Stimulated activated CD8-positive, alpha-beta memory T cell treated with anti-CD3 and anti-CD28 coated beads, Interleukin-2, amount 100 ng/mL, for 48 hours (primary cell): ENCODE measurements around the gene SSPN.

ENCODE experiments used
- DNase-seq, 2 donors: peaks; one replicate each; pipeline ENCODE4 v3.0.0-alpha.2; 2020; ENCODE audit warnings: low read depth in 2 of 2

SSPN gene

DNA sequence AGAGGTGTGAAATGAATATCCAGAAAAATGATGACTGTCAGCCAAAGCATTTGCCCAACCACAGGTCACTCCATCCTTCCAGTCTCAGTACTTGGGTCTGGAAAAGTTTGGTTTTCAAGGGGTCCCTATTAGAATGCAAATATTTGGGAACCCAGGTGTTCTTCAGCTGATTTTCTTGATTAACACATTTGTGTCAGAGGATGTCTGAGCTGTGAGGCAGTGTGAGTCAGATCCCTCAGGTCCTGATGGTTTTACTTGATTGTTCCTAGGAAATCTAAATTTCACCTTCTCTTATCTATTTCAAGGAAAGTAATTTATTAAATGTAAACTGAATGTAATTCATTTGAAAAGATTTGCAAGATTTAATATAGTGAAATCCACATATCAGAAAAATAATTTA lies 71.5 kb downstream of the SSPN start:
- no peak for DNase-seq

DNA sequence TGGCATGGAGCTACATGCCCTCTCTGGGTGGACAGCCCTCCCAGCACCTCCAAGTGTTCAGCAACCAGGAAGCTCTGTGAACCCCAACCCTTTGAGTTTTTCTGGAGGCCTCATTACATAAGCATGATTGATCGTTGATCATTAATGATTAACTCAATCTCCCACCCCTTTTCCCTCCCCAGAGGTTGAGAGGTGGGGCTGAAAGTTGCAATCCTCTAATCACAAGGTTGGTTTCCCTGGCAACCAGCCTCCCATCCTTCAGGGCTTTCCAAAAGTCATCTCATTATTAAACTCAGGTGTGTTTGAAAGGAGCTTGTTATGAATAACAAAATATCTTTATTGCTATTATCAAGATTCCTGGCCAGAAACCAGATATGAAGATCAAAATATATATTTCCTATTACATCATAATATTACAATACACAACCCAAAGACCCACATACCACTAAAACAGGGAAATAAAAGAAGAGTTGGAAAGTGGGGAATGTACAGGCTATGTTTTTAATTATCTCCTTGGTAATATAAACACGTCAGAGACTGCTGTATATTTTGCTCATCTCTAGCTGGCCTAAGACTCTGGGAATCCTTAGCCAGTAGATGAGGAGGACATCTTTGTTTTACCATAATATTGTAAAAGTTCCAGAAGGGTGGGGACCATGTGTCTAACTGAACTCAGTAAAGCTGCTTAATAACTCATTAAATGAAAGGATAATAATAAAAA lies 73.6 kb downstream of the SSPN start:
- DNase-seq: no peak

DNA sequence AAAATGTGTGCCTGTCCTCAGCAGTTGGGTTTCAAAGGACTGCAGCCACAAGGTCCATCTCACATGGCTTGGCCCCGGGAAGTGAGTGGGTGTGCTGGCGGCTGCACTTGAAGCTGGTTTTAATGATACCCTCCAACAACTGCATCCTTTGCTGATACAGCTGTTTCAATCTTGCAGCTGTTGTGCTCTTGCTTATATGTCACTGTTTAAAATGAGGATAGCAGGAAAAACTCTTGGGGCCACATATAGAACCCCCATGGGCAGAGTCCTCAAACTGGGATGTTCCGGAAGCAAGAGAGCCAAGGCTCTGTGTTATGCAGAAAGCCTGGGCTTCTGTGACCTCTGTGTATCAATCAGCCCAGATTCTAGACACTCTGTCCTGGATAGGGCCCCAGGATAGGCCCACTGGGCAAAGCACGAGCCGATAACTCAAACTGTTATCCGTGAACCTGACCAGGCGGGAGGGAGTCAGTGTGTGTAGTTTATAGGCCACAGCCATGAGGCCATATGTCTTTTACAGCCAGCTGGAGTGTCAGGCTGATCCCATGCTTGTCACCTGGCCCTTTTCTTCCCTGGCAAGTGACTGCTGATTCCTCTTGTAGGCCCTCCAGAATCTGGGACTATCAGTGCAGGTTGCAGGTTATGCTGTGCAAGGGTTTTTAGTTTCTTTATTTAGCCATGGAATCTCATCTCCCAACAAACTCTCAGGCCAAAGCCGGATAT lies 74.3 kb downstream of the SSPN start:
- DNase-seq: no peak

DNA sequence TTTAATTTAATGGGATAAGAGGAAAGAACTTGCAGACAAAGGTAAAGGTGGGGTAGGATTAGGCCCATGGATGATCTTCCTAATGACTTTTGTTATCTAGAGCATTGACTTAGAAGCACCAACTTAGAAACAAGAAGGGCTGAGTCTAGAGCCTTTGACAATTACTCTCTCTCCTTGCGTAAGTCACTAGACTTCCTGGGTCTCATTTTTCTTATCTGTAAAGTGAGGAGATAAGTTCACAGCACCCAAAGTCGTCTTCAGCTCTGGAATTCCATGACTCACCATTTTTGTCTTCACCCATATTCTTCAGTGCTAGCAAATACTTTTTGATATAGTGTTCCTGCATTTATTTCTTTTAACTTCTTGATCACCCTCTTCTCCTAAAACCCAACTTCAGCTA lies 75.7 kb downstream of the SSPN start:
- no peak for DNase-seq

DNA sequence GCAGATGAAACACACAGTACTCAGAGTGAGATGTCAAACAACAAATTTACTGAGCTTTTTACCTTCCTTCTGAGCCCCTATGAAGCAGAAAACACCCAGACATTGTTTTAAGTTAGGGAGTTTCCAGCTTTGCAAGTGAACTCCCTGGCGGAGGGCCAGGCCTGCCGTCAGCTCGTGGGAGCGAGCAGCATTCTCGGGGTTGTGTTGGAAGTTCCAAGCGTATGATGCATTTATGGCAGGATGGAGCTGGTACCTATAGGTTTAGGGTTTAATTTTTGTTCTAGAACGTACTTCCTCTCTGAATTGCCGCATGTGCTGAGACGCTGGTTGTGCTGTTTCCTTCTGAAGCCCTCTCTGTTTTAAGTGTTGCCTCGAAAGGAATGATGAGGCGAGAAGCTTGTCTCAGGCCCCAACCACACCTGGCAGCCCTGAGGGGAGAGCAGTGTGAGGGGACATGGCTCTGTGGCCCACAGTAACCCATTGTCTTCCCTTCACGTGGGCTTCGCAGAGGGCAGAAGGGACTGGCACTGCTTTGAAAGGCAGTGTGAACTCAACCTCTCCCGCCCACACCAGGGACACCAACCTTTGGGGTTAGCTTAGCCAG lies 76.6 kb downstream of the SSPN start:
- DNase-seq: no peak

DNA sequence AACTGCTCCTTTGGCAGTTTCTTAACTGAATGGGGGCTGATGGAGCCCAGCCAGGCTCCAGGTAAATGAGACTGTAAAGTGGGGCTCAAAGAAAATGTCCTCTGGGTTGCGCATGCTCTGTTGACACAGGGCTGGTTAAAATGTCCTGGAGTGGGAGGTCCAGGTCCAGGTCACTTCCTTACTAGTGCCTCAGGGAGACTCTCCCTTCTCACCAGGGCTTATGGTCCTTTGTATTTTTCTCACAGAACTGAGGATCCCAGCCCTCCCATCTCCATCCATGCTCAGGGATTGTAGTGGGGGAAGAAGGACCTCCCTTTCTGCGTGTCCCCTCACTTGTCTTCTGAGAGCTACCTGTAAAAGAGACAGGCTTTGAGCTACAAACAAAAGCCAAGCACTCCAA lies 77.5 kb downstream of the SSPN start:
- DNase-seq: no peak

DNA sequence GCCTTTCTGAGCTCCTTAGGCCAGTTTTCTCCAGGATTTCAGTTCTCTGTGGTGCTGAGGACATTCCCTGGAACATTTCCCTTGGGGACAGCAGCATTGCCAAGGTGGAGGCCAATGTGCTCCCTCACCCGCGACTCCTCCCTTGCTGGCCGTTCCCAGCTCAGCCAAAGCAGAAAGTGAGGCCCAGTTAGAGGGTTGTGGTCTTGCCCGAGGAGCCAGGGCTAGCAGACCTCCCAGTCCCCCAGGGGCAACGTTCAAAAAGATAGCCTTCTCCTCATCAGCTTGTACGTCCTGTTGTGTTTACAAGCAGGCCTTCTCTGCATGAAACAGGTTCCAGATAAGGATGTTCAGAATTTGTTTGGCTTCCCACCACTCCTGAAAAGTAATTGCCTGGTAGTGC lies 78.4 kb downstream of the SSPN start:
- DNase-seq: no peak

DNA sequence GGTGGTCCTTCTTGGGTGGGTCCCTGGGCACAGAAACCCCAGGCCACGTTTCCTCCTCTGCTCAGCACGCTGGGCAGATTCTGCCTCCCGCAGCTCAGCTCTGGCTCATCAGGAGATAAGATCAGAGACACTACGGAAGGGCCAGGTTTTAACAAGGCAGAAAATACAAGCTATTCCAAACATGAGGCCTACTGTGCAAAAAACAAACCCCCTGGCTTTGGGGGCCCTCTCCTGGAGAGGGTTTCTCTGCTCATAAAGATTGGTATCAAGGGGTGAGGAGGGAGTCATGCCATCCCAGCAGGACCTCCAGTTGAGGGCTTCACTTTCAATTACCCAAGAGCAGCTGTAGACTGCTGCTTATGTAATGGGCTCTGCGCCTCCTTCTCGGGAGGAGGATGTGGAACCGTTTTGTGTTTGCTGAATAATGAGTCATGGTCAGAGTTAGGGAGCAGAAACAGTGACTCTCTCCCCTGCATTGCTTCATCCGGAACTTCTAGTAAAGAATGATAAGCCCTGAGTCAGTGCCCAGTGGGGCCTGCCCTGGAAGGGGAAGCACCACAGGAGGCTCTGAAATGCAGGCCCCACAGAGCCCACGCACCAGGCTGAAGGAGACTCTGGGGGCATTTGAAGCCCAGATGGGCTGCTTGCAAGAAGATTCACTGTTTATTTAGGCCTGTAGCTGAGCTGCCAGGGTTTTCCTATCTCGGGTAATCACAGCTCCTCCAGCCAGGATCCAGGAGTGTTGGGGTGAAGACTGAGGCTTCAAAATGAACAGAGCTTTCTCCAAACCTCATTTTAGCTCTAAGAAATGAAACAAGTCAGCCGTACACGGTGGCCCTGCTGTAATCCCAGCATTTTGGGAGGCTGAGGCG lies 79.3 kb downstream of the SSPN start:
- peak; percentile 27 to 38 for DNase-seq

DNA sequence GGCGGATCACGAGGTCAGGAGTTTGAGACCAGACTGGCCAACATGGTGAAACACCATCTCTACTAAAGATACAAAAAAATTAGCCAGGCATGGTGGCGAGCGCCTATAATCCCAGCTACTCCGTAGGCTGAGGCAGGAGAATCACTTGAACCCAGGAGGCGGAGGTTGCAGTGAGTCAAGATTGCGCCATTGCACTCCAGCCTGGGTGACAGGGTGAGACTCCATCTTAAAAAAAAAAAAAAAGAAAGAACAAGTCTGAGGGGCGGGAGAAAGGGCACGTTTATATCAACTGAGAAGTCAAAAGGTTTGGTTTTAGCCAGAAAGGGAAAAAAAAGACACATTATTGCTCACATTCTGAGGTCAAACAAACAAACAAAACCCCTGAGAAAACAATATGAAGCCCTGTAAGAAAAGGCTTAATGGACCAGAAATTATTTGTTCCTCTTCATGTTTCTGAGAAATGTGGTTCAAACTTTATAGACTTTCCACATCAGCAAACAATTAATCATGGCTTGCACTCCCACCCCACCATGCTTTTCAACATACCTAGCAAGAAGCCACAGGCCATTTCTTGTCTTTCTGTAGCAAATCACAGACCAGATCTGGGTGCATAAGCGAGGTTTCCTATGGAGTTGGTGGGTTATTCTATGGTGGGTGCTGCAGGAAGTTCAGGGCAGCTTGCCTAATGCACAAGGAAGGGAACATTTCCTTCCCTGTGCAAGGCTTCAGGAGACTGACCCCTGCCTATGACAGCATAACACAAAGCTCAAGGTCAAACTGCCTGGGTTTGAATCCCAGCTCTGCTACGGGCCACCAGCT lies 80.1 kb downstream of the SSPN start:
- DNase-seq: no peak

DNA sequence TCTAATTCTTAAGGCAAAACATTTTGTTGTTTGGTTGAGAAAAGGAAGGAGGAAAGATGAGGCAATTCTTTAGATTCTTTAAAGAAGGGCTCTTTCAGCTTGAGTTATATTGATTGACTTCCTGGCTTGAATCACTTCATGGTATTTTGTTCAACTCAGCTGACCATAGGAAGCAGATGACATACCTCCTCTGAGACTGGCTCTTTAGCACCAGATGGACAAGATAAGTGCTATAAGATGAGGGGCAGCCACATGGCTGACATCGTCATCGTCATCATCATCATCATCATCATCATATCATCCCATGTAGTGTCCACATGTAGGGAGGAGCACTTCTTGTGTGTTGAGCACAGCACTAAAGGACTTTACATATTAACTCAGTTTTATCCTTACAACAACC lies 81.3 kb downstream of the SSPN start:
- DNase-seq: no peak

DNA sequence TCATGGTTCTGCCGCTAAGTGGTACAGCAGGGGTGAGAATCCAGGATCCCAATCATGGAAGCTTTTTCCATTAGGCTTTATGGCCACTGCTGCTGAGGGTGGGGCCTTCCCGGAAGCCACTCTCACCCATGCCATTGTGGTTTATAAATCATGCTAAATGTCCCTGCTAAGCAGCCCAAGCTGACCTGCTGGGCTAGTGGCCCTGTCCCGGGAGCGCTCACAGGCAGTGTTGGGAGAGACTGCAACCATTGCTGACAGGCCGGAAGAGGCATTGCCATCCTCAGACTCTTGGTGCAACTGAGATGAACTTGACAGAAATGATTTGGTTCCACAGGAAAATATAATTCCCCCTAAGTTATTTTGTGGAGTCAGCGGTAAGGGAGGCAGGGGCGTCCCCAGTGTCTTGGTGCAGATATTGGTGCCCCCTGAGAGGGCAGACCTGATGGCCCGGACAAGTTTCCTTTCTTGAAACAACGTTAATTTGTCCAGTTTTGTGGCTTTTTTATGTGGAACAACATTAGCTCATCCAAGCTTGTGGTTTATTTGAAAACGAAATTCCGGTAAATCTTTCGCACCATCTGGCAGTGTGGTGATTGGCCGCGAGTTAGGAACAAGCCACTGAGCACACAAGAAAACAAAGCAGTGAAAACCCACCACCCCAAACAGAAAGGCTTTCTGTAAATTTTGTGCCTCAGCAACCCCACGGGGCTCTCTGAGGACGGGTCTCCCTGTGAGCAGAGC lies 82.3 kb downstream of the SSPN start:
- no peak for DNase-seq

DNA sequence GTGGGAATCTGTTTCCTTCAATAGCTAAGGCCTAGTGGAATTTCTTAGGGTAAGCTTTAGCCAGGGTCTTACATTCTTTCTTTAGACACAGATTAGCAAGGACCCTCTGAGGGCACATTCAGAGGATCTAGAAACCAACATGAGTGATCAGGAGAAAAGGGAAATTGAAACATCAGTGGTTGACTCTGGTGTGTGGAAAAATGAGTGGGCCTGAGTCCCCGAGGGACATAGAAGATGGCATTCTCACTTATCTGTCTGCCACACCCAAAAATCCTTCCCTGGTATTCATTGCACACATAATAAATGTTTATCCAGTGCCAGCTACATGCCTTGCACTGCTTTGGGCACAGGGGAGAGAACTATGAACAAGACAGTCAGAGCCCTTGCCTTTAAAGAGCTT lies 82.9 kb downstream of the SSPN start:
- no peak for DNase-seq

DNA sequence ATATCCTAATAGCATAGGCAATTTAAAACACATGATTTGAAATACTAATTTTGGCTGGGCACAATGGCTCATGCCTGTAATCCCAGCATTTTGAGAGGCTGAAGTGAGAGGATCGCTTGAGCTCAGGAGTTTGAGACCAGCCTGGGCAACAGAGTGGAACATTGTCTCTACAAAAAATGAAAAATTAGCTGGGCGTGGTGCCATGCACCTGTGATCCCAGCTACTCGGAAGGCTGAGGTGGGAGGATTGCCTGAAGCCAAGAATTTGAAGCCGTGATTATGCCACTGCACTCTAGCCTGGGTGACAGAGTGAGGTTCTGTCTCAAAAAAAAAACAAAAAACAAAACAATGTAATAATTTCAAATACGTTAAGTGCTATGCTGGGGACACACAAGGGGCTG lies 83.3 kb downstream of the SSPN start:
- no peak for DNase-seq

DNA sequence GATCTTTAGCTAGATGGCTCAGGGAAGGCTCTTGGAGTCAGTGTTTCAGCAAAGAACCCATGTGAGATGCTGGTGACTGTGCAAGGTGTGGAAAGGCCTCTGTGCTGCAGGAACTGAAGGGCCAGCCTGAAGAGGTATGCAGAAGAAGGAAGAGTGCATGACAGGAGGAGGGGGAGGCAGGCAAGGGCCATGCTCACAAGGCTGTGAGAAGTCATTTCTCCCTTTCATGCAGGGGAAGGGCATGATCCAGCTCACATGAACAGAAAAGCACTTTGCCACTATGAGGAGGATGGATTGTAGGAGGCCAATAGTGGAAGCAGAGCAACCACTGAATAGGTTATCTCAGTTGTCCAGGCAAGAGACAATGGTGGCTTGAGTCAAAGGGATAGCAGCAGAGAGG lies 83.7 kb downstream of the SSPN start:
- no peak for DNase-seq

DNA sequence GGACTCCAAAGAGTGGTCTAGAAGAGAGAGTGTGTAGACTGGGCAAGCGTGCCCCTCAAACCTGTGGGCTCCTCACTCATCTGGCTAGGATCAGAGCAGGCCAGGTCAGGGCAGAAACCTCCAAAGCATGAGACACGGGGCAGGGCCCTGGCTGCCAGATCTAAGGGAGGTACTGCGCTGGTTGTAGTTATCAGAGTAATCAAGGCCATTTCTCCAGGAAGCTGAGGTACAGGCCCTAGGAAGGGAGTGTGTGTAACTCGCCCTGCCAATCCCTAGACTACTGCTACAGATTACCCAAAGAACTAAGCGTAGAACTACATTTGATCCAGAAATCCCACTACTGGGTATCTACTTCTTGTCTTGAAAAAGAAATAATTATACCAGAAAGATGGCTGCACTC lies 84.5 kb downstream of the SSPN start:
- DNase-seq: no peak

DNA sequence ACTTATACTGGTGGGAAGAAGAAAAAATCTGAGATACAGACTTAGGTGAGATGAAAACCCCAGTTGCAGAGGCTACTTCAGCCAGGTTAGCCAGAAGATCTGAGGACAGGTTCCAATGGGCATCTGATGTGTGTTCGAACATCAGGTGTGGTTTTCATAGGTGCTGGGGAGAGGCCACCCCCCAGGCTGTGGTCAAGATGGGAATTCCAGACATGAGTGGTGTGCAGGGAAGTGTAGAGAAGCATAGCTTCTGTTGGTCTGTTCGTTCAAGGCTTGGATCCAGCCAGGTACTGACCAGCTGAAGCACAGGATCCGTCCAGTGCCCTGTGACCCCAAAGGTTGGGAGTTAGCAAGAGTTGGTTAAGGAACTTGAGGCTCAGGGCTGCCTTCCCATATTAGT lies 85.5 kb downstream of the SSPN start:
- no peak for DNase-seq

DNA sequence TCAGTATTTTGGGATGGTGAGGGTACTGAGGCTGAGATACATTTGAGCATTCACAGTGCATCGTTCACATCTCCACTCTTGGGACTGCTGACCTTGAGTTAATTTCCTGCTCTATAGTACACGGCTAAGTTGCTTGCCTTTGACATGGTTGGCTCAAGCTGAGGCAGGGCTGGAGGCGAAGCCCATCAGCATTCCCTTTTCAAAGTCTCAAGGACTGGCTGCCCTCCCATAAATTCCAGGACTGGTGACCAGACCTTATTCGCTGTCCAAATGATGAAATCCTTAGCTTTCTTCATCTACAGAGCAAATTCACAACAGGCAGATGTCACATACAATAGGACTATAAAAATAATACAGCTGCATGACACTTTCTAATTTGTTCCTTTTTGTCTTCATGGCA lies 85.9 kb downstream of the SSPN start:
- DNase-seq: no peak

DNA sequence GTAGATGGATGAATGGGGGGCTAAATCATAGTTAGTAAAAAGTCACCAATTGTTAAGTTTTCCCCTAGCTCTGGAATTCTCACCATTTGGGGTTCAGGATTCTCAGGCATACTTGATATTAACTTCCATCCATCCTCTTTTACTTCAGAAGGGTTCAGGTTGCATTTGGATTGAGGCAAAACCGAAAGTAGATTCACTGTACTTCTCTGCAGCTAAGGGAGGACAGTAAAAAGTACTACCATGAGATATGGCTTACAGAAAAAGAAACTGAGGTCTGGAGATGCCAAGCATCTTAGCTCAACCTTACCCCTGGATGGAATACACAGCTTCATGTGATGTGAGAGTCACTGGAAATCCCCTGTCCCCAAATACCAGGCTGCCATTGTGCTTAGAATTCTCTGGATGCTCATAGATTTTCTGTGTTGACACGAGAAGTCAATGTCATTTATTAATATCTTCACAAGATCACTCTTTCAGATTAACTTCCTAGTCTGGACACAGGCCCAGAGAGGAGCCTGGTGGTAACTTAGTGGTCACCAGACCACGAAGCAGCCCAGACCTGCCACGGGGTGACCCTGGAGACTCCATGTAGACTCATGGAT lies 87.1 kb downstream of the SSPN start:
- no peak for DNase-seq

DNA sequence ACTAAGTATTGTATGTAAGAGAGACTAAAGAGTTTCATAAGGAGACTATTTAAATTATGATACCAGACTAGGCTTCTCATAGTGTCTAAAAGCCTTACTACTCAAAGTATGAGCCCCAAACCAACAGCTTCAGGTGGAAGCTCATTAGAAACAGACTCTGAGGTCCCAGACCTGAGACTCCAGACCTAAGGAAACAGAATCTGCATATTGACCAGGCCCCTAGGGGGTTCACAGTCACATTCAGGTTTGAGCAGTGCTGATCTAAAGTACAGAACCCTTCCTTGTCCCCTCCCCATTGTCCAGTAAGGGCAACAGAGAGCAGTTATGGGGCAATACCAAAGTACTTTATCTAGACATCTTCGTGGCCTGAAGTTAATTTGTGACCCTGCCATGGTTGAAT lies 87.7 kb downstream of the SSPN start:
- DNase-seq: no peak

DNA sequence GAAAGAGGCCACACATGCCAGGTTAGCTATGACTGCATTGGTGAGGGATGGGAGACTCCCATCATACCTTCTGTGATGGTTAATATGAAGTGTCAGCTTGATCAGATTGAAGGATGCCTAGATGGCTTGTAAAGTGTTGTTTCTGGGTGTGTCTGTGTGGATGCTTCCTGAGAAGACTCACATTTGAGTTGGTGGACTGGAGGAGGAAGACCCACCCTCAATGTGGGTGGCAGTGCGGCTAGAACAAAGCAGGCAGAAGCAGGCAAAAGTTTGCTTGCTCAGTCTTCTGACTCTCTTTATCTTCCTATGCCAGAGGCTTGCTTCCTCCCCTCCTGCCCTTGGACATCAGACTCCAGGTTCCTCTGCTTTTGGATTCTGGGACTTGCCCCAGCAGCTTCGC lies 88.2 kb downstream of the SSPN start:
- no peak for DNase-seq
